Measurements from ENCODE around the gene AZI2.

AZI2 gene

DNA sequence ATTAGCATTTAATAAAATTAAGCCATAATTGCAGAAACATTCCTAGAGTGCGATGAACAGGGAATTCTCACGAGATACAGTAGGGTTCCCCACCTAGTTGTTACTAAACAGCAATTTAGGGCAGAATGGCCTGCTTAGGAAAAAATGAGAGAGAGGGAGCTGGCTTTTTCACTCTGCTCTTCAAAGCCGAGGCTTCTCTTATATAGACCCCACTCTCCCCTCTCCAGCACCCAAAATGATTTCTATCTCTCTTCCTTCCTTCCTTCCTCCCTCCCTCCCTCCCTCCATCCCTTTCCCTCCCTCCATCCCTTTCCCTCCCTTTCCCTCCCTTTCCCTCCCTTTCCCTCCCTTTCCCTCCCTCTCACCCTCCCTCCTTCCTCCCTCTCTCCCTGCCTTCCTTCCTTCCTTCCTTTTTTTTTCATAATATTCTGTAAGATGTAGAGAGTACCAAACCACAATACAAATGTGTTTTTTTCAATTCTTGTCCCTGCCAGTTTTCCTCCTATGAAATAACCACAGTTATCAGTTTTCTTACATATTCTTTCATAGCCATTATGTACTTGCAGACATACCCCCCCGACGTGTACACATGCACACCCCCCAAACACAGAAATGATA lies 48.2 kb downstream of the AZI2 start:
- no peak for DNase-seq

DNA sequence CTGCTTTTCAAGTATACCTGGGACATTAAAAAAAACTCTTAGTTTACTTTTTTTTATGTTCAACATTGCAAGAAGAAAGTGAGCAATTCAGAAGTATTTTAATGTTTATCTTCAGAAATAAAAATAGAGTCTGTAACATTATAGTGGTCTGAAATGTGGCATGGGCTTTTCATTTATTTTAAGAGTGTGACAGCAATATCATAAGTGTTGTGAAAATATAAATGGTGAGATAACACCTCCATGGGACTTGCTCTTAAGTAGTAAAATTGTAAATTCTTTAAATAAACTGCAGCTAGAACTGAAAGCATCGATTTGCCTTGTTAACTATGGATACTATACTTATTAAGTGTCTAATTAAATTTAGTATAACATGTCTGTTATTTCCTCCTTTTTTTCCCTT lies 48.9 kb downstream of the AZI2 start:
- no peak for DNase-seq

DNA sequence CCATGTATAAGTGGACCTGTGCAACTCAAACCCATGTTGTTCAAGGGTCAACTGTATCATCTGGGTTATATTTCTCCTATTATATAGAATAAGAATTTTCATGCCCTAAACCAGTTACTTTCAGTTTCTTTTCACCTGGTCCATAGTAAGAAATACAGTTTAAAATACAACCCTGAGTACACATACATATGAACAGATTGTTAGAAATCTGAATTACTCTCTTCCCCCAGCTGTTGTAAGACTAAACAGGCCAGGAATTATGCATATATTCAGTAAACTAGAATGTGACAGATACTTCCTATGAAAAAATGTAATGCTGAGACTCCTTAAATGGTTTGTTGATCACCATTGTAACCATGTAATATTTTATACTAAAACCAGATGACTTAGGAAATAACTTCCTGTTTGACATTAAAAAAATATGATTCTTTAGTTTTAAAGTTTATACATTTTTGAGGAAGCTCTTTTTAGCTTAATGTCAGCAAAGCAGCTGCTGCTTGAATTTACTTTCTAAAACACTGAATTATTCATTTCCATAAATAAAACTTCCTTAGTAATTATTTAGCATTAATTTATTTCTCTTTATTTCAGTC lies 52.6 kb downstream of the AZI2 start:
- no peak for DNase-seq

DNA sequence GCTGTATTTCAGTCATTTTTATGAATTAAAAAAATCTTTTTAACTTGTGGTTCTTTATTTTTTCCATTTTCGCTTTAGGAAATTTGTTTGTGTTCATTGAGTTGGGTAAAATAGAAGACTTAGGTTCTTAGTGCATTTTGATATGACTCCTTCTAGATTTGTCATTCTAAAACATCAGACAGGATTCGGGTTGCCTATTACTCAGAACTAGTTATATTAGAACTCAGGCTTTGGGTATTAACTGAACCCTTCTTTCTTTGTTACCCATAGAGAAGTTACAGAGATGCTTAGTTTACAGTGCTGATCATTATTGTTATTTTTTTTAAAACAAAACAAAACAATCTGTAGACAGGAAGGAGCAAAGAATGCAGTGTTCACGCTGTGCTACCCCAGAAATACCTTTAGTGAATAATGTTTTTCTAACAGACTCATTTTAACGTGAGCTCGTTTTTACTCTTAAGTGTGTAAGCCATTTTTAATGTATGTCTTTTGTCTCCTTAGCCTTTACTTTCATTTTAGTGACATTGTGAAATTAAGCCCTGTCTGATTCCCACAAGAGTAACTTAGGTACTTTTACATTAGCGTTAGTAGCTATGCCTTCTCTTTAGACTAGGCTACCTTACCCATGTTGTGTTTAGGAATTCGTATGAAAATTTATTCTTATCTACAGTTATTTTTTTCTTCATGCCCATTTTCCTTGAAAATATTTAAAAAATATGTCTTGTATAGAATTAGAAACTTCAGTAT lies 53.8 kb downstream of the AZI2 start:
- no peak for DNase-seq

GRCh38 chr3:28292622-28293021 lies 56.0 kb downstream of the AZI2 start:
- DNase-seq: no peak

DNA sequence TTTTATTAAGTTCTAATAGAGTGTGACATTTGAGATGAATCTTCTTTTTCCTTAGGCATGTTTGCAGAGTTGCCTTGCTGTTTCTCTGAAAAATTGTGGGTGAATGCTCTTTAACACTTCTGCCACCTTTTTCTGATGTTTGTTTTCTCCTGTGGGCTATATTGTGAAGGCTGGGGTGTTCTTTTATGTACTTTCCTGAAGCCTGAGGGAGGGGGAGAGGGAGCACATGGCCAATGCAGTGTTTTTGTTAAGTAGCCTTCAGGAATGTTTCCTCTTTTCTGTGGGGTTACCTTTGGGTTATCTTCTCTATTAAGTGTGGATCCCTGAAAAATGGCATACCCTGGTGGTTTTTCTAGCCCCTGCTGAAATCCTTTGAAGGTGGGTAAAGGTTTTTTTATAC lies 57.0 kb downstream of the AZI2 start:
- DNase-seq: no peak

DNA sequence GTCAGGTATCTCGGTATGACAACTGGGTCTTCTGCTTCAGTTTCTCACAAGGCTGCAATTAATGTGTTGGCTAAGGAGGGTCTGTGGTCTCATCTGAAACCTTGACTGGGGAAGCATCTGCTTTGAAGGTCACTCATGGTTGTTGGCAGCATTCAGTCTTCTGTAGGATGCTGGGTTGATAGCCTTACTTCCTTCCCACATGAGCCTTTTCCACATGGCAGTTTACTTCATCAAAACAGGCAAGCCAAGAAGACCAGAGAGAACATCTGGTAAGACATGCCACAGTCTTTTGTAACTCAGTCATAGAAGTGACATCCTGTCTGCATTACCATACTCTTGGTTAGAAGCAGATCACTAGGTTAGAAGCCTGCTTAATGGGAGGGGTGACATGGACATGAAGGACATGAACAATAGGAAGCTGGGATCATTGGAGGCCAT lies 57.7 kb downstream of the AZI2 start:
- no peak for DNase-seq

GRCh38 chr3:28287046-28287445 lies 61.6 kb downstream of the AZI2 start:
- no peak for DNase-seq

DNA sequence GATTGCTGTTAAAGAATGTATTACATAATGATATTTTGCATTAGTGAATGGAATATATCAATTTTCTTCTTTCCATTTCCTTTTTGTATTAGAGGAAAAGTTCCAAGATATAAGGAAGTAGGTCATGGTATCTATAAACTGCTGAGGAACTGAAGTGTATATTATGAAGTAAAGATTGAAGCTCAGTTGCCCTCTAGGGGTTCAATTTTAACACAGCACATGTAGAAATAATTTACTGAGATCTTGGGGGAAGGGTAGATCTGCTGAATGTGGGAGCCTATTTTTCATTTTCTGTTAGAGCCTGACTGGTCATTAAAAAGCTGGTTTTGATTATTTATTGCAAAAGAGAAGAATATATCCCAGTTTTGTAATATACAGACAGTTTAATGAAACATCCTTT lies 62.0 kb downstream of the AZI2 start:
- no peak for DNase-seq

DNA sequence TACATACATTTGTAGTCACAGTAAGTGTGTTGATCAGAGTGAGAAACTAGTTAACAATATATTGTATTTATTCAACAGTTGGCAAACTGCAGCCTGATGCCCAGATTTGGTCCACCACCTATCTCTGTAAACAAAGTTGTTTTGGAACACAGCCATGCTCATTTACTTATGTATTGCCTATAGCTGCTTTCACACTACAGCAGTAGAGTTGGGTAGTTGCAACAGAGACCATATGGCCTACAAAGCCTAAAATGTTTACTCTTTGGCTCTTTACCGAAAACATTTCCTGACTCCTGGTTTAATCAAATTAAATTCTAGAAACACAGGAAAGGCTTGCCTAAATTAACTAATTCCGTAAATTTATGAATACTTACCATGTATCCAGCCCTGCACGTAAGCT lies 67.8 kb downstream of the AZI2 start:
- no peak for DNase-seq

DNA sequence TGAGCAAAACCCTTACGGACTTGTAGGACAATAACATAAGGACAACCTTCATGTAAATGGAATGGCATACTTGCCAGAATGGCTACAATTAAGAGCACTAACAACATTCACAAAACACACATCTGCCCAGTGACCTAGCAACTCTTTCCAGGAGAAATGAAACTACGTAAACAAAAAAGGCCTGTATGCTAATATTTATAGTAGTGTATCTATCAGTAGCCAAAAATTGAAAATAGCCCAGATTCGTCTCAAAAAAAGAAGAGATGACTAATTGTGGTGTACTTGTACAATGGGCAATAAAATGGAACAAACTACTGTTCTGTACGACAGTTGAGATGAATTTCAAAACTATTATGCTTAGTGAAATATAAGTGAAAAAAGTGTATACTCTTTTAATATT lies 68.9 kb downstream of the AZI2 start:
- DNase-seq: no peak

- no peak for DNase-seq
Observed at GRCh38 chr3:28278918-28279317, 69.7 kb downstream of the AZI2 start.

DNA sequence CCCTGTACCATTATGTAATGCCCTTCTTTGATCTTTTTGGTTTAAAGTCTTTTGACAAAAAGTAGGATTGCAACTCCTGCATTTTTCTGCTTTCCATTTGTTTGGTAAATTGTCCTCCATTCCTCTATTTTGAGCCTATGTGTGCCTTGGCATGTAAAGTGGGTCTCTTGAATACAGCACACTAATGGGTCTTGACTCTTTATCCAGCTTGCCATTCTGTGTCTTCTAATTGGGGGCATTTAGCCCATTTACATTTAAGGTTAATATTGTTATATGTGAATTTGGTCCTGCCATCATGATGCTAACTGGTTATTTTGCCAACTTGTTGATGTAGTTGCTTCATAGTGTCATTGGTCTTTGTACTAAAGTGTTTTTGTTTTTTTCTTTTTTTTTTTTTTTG lies 74.8 kb downstream of the AZI2 start:
- no peak for DNase-seq
